SU-DHL-6 (cell line): Measurements from ENCODE around the gene GPR78.

ENCODE experiments used
- EZH2phosphoT487 ChIP-seq: fragments of 200-600 bp; sonication (generic), shearing (Covaris generic); conservative IDR thresholded peaks from 2 replicates; pipeline ENCODE4 v1.6.1; 2018; ENCODE audit warnings: mild to moderate bottlenecking, antibody characterized with exemption, low read length, moderate library complexity, mixed read lengths
- TF ChIP-seq, protein P1 (sequence below): fragments of 200-600 bp; sonication (generic); IDR thresholded peaks from one replicate; pipeline ENCODE4 v1.5.1; 2017; ENCODE audit warnings: antibody characterized with exemption, mild to moderate bottlenecking, low read length, moderate library complexity; ENCODE audit not compliant: insufficient read depth, poor library complexity, severe bottlenecking

DNA sequence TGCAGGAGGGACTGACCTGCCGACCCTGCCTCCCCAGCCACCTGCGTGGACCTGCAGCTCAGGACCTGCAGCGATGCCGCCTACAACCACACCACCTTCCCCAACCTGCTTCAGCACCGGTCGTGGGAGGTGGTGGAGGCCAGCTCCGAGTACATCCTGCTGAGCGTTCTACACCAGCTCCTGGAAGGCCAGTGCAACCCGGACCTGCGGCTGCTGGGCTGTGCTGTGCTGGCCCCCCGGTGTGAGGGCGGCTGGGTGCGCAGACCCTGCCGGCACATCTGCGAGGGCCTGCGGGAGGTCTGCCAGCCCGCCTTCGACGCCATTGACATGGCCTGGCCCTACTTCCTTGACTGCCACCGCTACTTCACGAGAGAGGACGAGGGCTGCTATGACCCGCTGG lies 20.9 kb downstream of the GPR78 start:
- TF ChIP-seq, protein P1, sequence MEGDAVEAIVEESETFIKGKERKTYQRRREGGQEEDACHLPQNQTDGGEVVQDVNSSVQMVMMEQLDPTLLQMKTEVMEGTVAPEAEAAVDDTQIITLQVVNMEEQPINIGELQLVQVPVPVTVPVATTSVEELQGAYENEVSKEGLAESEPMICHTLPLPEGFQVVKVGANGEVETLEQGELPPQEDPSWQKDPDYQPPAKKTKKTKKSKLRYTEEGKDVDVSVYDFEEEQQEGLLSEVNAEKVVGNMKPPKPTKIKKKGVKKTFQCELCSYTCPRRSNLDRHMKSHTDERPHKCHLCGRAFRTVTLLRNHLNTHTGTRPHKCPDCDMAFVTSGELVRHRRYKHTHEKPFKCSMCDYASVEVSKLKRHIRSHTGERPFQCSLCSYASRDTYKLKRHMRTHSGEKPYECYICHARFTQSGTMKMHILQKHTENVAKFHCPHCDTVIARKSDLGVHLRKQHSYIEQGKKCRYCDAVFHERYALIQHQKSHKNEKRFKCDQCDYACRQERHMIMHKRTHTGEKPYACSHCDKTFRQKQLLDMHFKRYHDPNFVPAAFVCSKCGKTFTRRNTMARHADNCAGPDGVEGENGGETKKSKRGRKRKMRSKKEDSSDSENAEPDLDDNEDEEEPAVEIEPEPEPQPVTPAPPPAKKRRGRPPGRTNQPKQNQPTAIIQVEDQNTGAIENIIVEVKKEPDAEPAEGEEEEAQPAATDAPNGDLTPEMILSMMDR, result no peak
- TF ChIP-seq EZH2phosphoT487, result no peak
